NCI-H774 (cell line): ENCODE measurements around the gene PROM1.

Experiments used
- DNase-seq: peaks from one replicate; lab custom pipeline; 2025; lab: John Stamatoyannopoulos, UW

The PROM1 gene

DNA sequence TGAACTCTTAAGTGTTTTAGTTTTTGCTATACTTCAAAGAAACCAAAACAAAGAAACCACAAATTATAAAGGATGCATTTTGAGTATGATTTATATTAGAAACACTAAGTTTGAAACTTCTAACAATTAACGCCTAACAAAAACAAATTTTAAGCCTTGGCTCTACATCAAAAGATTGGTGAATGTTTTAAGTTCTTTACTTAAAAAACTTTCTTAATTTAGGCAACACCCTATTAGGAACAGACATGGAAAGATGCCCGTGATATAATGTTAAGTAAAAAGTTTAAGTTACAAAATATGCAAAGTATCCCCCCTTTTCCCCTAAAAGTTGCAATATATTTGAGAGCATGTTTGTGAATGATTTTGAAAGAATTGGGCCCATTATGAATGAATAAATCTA is 21.2 kb downstream of the PROM1 start:
- DNase-seq: no peak

DNA sequence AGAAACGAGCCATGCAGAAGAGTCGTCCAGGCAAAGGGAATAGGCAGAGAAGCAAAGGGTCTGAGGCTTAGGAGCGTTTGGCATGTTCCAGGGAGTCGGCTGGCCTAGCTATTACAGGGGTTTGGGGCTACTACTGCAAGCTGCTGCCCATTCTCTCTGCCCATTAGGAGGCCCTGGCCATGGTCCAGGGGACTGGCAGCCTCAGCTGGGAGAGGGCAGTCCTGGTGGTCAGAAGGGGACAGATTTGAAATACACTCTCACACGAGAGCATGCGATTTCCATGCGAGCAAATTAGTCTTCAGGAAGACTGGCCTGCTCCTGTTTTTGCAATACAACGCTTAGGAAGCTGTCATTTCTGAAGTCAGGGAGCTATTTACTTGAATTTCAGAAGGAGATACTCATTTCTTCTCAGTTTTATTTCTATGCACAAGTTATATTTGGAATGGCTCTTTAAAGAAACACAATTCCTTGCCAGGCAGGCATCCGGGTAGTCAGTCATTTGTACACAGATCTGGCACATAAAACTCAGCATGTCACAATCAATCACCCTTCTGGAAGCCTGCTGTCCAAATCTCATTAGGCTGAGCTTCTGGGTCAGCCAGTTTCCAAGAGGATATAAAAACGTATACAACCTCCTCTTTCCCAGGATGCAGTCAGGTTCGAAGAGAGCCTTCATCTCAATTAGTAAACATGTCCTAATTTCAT is 27.0 kb downstream of the PROM1 start:
- peak; percentile 12 for DNase-seq

DNA sequence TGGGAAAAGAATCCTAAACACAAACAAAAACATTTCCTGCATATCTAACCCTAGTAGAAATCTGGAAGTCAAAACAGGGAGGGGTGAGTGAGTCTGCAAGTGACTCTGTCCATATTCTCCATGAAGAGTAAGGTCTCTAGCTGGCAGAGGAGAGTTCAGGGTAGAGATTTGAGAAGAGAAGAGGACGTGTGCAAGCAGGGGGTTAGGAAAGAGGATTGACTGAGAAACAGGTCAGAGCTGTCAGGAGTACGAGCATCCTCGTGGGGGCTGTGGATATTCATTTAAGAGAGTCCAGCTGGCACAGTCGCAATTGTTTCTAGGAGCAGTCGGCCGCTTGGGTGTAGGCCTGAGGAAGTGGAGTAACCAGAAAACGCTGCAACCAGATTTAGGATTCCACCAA is 27.9 kb downstream of the PROM1 start:
- DNase-seq: no peak

DNA sequence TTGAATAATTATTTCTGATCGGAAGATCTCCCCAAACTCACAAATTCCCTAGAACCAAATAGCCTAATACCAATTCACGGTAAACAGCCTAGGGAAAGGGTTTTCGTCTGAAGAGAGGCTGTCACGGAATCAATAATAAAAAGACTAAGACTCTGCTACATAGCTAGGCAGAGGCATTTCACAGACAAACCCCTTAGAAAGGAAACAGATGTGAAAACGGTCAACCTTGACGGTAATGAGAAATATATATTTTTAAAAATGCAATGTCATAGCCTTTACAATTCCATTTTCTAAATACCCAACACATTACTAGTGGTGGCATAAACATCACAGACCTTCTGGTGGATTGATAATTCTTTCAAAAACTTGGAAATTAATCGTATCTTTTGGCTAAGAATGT is 28.4 kb downstream of the PROM1 start:
- no peak for DNase-seq

DNA sequence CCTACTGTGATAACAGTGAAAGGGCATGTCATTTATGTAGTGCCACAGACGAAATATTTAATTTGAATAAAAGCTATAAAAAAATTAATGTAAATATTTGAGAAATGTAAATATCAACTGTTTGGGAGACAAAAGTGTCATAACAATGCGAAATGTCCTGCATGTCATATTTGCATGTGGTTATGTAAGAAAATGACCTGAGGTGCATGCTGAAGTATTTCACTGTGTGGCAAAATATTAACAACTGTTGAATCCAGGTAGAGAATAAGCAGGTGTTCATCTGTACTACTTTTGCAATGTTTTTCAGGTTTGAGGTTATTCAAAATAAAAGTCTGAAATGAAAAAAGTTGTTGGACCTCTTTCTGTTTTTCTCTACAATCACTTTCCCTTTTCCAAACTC is 30.9 kb downstream of the PROM1 start:
- DNase-seq: no peak

DNA sequence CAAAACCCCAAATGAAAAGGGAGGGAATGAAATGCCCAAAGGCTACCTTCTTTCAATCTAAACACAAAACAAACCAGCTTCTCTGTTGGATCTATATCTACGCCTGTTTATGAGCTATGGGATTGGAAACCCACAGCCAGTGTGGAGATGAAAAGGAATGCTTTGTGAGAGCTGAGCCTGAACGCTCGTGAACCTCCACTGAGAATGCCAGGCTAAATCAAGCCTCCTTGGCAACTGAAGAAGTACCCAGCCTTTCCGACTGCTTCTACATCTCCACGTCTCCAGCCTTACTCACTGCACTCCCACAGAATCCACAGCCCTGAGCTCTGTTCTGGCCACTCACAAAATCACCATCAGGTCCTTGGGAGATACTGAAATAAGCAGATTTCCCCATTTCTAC is 31.8 kb downstream of the PROM1 start:
- no peak for DNase-seq

DNA sequence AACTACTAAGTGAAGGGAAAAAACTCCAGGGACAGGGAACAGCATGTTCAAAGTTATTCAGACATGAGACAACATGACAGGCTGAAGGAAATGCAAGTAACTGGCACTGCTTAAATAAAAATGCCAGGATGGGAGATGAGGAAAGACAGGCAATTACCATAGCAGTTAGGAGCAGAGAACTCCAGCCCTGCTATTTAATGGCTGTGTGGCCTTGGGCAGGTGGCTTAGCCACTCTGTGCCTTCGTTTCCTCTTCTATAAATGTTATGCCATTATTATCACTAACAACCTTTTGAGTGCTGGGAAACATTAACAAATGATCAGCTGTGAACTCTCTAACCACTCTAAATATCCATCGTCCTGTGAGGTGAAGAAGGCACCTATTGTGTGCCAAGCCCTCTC is 32.7 kb downstream of the PROM1 start:
- no peak for DNase-seq

DNA sequence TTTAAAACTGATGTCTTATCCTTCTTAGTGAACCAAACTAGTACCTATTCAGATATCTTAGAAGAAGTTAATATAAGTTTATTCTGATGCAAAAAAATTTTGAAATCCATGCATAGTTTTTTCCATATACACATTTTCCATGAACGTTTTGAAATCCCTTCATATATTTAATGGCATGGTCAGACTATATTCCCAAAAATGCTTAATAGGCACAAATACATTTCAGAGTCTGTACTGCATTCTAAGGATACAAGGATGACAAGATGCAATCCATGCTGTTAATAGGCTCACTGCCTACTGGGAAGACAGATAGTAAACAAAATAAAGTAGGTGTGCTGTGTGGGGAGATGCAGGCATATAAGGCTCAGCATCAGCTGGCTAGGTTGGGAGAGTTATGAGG is 33.2 kb downstream of the PROM1 start:
- DNase-seq: no peak

DNA sequence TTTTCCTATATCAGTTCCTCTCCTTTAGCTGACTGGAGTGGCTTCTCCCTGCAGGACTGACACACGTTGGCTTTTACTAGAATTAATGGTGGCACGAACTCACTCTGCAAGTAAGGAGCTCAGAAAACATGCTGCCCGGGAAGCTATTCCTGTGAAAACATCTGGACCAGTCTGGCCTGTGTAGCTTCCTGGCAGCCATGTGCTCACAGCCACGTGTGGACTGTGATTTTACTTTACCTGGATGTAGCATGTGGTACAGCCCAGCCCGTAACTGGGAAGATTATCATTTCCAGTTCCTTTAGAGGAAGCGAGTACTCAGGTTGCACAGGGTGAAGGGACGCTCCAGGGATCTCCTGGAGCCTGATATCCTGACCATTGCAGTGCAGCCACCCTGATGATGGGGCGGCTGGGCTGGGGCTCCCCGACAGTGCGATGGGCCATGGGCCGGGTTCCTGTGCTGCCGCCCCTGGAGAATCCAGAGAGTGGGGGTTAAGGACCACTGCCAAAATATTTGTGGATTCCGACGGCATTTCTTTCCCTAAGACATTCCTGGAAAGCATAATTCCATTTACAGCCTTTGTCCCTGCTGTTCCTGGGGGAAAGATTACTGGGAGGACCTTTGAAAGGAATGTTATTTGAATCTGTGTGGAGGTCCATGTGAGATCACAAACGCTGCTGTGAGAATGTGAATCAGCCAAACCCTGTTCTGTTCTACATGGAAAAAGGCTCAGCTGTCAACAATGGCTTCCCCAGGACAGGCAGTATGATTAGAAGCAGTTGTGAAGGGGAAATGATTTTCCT is 35.0 kb downstream of the PROM1 start:
- no peak for DNase-seq

DNA sequence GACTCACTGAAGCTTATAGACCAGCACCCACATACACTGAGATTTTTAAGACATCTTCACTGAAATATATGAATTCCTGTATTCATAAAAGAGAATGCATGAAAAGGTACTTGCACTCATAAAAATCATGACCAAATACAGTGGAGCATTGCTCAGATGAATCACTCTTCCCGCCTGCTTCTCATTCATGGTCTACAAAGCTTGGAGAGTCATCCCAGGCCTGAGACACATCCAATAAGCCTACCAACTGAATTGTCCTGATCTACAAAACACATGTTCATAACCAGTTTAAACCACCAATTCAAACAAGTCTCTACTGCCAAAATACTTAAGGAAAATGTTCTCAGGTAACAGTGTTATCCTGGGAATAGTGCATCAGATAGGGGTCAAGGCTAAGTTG is 38.1 kb downstream of the PROM1 start:
- DNase-seq: no peak

DNA sequence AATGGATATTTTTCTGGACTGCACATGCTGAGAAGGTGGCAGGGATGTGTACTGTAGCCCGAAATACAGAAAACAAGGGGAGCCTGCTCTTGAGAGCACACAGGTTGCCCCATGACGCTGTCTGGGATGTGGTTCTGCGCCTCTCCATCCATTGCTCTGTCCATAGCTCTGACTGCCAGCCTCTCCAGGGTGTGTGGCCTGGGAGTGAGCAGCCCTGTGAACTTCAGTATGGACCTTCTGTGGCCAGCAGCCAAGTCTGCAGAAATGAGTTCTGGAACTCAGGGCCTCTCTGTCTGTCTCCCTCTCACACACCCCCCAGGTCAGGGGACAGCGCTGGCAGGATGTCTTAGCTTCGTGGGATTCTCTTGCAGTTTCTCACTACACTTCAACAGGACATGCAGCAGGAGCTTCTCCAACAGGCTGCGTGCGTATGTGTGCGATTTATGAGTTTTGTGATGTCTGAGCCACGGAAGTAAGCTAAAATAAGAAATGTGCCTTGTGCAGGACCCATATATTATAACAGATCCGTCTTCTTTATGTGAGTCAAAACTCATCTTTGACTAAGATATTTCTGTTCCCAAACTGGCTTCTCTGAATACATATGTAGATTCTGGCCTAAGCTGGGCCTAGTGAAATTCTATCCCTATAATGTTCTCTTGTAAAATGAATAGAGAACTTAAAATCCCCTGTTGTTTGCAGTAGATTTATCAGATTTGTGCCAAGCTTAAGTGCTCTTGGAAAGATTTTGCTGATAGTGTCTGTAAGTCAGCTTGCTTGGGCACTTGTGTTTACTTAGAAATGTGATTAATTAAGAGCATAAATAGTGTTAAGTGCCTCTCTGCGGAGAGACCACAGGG is 40.0 kb downstream of the PROM1 start:
- DNase-seq: no peak

DNA sequence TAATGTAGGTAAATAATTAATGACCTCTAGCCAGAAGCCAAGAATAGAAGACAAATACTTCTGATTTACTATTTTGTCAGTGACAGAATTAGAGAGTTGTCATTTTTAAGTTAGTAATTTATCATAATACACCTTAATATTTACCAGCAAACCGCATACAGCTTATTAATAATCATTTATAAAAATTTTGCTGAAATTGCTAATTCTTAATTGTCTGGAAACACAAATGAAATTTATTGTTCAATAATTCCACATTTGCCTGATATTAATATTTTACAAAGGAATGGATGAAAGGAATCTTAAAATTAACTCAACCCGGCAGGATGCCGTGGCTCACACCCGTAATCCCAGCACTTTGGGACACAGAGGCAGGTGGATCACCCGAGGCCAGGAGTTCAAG is 44.7 kb downstream of the PROM1 start:
- DNase-seq: no peak

DNA sequence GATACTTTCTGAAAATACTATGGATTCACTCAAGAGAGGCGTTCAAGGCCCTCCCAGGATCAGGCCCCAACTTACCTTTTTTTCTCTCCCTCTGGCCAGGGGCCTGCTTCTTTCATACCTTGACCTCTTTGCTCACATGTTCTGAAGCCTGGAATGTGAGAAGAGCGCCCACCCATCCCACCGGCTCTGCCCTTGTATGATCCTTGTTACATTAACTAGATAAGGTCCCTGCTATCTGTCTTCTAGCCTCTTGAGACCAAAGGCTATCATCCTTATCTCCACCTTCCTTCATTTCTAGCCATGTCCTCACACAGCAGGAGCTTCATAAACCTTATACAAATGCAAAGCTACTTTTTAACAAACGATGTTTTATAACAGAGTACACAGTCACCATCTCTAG is 45.9 kb downstream of the PROM1 start:
- DNase-seq: no peak

DNA sequence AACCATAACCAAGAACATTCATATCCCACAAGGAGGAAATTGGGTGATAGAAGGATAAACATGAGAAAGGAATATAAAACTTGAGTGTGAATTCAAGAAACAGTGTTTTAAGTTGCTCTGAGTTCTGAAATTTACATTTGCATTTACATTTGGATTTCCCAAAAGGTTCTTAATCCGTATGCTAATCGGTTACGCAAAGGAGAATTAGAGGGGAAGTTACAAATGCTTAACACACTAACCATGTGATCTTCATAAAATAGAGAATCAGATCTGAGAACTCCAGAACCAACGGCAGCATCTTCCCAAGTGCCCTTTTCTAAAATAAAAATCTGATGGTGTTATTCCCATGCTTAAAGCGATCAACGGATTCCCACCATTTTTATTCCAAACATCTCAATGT is 48.0 kb downstream of the PROM1 start:
- DNase-seq: no peak

DNA sequence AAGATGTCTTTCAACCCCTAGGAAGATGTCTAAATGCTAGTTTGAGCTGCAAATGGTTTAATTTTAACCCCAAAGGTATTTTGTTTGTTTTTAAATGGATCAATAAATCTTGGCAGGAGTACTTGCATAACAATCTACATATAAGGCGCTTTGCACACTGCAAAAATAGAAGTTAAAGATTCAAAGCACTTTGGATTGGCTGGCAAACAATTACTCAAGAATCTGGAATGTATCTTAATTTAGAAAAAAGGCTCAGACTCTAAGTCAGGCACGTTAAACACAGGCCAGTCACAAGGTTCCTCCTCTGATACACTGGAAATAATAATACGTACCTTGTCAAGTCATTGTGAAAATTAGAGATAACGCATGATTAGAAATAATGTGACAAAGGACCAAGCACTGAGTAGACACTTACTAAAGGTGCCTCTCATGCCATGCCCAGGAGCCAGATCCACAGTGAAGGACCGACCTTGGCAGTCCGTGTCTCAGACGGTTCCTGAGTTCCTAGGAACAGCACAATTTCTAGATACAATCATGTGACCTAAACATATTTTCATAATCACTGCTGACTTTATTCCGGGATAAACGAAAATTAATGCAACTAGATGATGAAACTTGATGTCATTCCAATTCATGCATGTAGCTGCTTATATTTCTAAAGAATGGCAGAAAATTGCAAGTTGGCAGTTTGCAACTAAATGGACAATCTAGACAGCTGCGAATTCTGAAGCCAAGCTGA is 49.6 kb downstream of the PROM1 start:
- DNase-seq: no peak

DNA sequence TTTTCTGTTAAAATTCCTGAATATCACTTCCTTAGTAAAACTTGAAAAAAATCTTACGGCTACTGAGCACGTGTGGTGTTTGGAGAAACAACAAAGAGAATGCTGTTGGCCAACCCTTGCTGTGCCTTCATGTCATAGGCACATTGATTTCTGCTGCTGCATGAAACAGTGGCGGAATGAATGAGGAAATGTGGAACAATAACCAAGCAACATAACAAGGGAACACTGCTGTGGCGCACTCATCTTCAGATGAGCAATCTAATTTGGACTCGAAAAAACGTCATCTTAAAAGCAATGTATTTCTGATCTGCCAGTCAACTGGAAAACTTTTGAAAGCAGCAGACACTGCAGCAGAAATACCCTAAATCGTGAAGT is 51.4 kb downstream of the PROM1 start:
- no peak for DNase-seq

DNA sequence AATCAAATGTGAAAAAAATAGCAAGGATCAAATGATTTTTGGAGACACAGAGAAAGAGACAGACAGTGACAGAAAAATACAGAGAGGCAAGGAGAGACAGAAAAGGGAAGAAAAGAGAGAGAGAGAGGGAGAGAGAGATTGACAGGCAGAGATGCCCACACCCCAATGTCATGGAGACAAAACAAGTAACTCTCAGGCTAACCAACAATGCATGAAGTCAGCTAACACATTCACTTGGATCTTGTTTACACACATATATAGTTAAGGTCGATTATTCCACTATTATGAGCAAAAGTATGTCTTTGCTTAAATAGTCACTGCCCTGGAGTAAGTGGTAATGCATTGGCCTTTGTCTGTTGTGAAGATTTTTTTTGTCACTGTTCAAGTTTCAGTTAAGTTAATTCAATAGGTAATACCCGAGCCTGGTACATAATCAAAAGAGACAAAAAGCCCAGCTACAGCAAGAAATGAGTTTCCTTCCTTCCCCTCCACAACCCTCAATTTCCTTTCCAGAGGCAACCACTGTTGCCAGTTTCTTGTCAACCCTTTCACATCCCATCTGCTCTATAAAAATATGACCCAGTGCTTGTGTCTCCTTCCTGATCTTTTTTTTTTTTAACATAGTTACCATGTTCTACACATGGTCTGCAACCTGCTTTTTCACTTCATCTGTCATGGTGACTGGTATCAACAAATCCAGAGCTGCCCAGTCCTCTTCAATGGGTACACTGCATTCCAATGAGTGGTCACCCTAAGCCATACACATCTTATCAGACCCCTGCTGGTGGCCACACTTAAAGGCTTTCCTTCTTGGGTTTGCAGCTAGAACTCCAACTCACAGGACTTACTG is 52.1 kb downstream of the PROM1 start:
- DNase-seq: no peak

DNA sequence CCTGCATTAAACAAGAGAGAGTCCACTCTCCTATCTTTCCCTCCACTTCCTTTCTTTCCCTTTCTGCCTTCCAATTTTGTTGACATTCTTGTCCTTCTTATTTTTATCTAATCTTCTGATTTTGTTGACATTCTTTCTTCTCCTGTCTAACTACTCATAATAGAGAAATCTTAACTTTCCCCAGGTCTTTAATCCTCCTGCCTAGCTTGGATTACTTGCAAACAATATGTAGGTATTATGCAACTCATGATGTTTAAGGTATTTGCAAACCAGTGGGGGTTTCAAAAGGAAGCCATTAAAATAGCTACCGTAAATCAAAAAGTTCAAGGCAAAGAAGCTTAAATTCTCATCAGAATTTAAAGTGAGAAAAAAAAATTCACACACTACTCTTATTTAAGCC is 53.9 kb downstream of the PROM1 start:
- no peak for DNase-seq

DNA sequence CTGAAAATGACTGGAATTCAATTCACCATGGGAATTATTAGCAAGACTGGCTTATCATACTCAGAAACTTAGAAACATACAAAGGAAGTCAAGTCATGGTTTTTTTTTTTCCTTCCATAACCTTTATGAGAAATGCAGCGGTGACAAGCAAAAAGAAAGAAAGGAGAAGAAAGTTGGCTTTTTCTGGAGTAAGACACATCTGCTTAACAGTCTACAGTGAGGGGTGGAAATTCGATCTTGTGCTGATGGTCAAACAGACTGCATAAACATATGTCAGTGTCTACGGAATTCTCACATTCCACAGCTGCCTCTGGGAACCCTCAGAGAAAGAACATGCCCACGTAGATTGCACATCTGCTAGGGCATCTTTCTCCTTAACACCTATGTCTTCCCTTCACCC is 54.6 kb downstream of the PROM1 start:
- no peak for DNase-seq

DNA sequence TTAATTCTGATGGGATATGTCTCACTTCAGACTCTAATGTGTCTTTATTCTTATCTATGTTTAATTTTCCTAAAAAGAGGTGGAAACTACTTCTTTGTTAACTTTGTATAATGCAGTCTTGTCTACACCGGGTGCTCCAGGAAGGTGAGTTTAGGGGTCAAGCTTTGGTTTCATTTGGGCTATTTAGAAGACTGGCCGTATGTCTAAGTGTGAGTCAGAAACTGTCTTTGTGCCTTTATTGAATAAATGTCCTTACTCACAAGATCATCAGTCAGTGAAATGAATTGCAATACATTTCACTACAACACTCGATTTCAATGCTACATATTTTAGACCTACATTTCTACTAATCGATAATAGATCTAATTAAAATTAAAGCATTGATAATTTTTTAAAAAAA is 56.2 kb downstream of the PROM1 start:
- no peak for DNase-seq

DNA sequence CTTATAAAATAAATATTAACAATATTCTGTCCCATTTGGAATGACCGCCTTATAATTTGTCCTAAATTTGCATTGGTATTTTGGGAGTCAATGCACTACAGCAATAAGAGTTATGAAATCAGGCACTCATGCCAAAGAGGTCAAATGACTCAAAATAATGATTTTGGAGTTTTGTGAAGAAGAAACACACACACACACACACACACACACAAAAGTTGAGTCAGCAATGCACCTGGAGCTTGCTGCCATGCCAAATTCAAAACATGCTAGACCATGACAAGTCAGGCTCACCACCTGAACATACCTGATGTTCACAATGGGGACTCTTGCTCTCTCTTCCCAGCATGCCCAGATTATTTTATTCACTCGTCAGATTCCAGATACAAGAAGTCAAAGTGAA is 56.7 kb downstream of the PROM1 start:
- no peak for DNase-seq
